GM18873 (cell line): ENCODE measurements around the gene ACOD1.
"Not testable (repeated sequence)": the region's sequence is repeated elsewhere in the genome, so short reads cannot be mapped to it uniquely, and the experiment has no call there.

Experiments used
- ATAC-seq: cut with Tn5 transposase; IDR thresholded peaks from one replicate; pipeline ENCODE4 v1.9.1; 2021; ENCODE audit warnings: mild to moderate bottlenecking, moderate library complexity, moderate number of reproducible peaks; ENCODE audit not compliant: unreplicated experiment, low FRiP score

The ACOD1 gene

DNA sequence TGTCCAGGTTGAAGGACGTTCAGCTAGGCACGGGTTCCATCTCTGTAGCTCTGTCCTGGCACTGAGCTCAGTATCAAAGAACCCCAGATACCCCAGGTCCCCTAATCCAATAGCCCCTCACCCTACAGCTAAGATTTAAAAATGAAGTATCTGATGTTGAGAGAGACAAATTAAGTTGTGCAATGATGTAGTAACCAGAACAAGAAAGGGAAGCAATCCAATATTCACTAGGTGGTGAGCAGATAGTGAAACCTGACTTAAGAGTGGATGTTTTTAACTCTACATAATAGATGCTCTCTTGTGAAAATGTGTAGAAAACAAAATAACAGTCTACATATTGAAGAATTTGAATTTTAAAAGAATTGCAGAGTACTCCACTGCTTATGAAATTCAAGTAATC, 1.8 kb downstream of the ACOD1 start:
- no peak for ATAC-seq

DNA sequence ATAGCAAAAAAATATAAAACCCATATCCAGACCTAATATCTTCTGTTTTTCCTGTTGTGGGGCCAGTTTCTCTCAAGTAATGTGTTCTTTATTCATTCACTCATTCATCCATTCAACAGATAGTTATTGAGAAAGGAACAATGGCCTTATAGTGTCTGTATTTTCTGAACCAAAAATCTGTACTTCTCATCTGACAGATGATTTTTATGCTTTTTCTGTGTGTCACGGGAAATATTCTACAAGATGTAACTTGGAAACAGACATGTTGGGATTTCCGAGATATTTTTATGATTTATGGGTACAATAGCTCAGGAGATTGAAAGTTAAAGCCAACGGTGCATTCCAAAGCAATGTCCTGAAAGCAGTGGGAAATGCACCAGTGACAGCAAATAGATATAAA, 5.7 kb downstream of the ACOD1 start:
- no peak for ATAC-seq

DNA sequence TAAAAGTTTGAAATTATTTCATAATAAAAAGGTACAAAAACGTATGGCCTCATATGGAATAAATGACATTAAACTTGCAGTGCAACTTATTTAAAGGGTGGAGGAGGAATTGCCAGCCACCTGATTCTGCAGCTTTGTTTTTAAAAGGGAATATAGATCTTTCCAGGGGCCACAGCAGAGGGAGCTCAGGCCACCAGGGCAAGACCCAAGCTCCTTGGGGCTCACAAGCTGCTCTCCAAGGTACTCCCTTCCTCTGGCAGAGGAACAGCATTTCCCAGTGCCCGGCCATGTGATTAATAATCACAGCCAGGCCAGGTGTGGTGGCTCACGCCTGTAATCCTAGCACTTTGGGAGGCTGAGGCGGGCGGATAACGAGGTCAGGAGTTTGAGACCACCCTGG, 6.2 kb downstream of the ACOD1 start:
- no peak for ATAC-seq

DNA sequence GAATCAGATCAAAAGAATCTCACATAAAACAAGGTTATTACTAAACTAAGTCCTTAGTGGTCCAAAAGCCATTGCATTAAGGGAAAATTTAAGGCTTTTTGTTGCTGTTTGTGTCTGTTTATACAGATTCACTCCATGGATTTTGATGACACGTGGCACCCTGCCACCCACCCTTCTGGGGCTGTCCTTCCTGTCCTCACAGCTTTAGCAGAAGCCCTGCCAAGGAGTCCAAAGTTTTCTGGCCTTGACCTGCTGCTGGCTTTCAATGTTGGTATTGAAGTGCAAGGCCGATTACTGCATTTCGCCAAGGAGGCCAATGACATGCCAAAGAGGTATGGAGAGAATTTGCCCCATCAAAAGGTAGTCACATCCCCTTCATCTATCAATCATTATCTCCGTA, 6.9 kb downstream of the ACOD1 start:
- no peak for ATAC-seq

DNA sequence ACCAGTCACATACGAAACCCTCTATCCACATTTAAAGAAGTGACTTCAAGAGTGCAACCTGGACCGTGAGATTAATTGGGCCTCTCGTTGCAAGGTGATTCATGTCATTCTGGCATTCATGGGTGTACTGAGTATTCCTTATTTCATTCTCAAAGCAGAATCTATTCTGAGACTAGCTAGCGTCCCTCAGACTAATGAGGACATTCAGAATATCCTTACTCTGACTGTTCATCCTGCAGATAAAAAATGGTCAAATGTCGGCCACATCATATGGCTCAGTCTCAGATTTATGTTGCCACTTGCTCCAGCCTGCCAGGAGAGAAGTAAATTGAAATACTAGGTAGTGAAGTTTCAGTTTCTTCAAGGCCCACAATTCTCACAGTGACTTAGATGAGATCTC, 7.3 kb downstream of the ACOD1 start:
- no peak for ATAC-seq

DNA sequence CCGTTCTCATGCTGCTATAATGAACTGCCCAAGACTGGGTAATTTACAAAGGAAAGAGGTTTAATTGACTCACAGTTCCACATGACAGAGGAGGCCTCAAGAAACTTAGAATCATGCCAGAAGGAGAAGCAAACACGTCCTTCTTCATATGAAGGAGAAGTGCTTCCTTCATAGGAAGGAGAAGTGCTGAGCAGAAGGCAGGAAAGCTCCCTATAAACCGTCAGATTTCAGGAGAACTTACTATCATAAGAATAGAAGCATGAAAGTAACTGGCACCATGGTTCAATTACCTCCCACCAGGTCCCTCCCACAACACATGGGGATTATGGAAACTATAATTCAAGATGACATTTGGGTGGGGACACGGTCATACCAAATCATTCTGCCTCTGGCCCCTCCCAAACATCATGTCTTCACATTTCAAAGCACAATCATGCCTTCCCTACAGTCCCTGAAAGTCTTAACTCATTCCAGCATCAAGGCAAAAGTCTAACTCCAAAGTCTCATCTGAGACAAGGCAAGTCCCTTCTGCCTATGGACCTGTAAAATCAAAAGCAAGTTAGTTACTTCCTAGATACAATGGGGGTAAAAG, 10.6 kb downstream of the ACOD1 start:
- no peak for ATAC-seq

DNA sequence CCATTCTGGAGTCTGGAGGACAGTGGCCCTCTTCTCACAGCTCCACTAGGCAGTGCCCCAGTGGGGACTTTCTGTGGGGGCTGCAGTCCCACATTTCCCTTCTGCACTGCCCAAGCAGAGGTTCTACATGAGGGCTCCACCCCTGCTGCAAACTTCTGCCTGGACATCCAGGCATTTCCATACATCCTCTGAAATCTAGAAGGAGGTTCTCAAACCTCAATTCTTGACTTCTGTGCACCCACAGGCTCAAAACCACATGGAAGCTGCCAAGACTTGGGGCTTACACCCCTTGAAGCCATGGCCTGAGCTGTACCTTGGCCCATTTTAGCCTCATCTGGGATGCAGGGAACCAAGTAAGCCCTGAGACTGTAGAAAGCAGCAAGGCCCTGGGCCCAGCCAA, 11.4 kb downstream of the ACOD1 start:
- not testable (repeated sequence) for ATAC-seq

DNA sequence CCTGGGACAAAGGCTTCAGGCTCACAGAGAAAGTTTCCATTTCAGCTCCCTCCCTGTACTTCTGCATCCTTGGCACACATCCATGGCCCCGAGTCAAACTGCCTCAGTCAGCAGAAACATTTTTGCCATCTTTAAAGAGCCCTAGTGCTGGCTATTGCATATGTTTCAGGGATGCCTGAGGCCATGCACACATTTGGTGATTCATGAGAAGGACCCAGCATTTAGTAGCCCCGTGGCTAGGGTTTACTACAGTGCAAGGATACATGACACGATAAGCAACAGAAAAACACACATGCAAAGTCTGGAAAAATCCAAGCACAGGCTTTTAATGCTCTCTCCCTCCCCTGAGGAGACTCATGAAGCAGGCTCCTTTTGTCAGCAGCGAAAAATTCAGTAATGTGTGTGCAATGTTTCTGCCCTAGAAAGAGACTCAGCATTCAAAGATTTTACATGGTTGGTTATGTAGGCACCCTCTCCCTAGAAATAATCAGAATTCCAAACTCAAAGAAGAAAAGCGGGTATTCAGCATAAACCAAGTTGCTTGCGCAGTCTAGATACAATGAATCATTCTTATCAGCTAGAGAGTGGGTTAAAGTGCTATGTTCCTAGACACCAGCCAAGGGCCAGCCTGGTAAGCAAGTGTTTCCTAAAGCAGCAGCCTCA, 17.6 kb downstream of the ACOD1 start:
- ATAC-seq, result no peak

DNA sequence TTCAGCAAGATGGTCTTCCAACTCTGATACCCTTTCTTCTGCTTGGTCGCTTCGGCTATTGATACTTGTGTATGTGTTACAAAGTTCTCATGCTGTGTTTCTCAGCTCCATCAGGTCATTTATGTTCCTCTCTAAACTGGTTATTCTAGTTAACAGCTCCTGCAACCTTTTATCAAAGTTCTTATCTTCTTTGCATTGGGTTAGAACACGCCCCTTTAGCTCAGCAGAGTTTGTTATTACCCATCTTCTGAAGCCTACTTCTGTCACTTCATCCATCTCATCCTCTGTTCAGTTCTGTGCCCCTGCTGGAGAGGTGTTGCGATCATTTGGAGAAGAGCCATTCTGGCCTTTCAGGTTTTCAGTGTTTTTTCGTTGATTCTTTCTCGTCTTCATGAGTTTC, 18.7 kb downstream of the ACOD1 start:
- ATAC-seq, result no peak

DNA sequence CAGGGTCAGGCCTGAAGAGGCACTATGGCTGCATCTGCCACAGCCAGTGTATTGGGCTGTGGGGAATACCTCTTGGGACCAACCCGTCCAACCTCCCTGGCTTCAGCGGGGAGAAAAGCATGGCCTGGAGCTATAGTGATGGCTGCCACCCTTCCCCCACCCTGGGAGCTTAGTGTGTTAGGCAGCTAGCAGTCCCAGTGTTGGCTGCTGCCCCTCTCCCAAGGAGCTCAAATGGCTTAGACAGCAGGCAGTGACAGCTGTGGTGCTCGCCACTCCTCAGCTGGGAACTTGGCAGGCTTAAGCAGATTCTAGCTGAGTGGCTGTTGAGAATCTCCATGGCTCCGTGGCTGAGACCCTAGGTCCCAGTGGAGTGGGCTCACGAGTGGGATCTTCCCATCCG, 19.7 kb downstream of the ACOD1 start:
- ATAC-seq, result no peak

DNA sequence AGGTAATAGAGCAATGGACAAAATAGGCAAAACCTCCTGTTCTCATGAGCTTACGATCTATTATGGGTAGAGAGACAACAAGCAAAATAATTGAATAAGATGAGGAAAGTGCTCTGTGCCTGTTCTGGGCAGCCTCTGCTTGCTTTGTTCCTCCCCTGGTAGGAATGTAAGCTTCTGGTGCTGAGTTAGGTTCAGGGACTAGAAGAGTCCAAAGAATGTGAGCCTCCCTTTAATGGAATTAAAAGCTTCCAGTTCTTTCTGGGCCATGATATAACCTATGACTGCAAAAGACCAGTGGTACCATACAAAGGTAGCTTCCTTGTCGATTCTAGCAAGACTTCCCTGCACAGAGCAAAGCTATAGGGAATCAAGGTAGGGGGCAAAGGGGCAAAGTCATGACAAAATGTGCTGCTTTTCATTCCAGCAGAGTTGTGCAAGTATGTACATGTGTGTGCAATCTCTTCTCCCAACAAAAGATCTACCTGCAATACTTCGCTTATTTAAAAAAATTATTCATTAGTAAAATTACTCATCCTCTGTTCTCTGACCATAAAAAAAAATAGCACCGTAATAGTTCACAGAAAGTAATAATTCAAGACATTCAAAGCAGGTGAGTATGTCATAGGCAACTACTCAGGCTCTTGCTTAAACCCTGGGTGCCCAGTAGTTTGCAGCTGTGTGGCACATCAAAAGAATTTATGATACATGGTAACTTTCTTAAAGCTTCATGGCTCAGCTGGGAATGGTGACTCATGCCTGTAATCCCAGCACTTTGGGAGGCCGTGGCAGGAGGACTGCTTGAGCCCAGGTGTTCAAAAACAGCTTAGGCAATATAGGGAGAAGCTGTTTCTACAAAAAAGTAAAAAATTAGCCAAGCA, 21.4 kb downstream of the ACOD1 start:
- ATAC-seq, result no peak

DNA sequence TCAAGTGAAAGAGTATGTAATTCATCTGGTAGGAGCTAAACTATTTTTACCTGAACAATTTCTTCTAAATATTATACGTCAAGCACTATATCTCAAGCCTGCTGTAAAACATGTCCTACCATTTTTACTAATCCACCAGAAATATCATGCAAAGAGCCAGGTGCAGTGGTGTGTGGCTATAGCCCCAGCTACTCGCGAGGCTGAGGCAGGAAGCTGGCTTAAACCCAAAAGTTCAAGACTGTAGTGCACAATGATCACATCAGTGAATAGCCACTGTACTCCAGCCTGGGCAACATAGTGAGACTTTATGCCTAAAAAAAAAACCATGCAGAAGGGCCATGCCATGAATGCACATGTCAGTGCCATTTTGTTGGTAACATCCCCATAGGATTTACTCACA, 22.9 kb downstream of the ACOD1 start:
- ATAC-seq, result no peak

DNA sequence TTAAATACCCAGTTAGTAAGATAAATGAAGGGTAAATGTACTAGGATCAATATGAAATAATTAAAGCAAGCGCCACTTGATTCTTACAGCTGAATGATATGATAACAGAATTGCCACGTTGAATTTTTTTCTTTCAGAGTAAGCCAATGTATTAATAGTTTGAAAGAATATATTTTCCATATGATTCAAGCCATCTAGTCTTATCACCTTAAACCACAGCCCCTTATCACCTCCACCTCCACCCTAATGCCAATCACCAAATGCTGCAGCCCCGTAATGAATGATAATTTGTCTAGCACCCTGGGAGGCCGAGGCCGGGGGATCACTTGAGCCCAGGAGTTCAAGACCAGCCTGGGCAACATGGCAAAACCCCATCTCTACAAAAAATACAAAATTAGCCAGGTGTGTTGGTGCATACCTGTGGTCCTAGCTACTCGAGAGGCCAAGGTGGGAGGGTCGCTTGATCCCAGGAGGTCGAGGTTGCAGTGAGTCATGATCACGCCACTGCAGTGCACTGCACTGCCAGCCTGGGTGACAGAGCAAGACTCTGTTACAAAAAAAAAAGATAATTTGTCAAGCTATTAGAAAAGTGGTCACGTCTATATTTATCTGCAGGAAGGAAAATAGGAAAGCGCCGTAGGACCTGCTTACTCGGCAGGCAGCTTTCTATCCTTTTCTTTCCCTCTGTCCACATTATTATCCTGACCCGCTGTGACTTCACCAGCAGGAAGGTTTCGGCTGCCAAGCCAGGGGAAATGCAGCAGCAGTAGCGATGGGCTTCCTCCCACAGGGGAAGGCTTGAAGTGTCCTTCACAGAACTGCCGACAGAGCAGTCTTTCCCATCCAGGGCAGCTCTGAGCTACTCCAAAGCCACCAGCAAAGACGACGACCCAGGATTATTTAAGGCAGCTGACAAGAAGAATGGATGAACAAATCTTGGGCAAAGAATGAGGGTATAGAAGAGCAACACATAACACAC, 23.8 kb downstream of the ACOD1 start:
- ATAC-seq, result no peak

DNA sequence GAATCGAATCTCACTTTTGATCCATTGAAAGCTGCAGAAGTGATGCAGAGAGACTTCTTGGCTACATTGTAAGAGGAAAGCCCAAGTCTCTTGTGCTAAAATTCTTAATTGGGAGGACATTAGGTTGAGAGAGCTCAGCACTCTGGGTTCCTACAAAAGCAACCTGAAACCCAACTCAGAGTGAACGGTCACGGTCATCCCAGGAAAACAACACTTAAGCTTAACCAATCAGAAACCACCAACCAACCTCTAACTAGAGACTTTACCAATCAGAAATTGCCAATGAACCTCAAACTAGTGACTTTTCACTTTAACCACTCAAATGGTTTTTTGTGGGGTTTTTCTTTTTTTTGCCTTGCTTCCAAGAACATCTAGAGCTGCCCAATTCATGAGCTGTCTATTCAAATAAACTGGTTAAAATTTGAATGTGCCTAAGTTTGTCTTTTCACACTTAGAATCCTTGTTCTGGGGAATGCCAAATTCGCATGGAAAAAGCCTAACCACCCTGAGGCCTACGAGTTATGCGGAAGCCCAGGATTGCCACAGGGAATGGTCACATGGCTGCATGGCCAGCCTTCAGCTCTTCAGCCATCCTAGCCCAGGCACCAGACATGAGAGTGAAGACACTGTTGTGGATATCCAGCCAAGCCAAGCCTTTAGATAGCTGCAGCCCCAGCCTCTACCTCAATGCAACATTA, 25.8 kb downstream of the ACOD1 start:
- ATAC-seq, result no peak

DNA sequence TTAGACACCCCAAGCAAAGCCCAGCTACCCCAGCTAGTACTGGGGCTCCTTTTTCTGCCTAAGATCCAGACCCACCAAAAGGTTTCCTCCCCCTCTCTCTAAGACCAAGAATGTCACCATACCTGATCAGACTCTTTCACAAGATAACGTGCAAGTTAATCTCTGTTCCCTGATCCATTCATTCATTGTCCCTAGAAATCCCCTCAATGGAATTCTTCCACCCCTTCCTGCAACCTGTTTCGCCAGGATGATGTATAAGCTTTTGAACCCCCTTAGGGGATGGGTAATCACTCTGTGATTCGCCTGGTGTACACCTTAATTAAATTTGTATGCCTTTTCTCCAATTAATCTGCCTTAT, 26.3 kb downstream of the ACOD1 start:
- ATAC-seq, result no peak

DNA sequence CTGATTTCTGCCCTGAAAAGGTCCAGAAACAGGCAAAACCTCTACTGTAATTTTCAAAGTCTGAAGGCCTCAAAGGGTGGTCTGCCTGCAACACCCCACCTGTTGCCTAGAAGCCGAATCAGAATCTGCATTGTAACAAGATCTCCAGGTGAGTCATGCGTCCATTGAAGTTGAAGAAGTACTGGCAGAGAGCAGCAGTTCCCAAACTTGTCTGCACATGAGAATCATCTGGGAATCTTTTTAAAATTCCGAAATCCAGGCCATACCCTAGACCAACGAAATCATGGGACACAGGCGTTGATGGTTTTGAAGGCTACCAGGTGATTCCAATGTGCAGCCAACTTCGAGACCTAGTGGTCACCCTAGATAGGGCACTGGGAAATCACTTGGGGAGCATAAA, 27.6 kb downstream of the ACOD1 start:
- no peak for ATAC-seq

DNA sequence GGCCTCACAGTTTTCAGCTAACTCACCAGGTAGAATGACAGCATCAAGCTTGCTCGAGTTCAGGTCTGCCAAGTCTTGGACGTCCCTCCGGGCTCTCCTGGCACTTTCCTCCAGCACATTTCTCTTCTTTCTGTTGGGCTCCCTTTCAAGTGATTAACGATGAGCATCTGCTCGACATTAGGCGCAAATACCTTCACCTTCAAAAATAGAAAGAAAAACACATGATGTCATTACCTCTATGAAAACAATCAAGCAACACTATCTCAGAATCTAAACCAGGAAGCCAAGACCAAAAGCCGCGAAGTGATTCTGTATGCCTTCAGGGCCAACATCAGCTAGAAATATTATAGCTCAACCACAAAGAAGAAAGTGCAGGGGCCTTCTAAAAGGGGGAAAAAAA, 28.2 kb downstream of the ACOD1 start:
- no peak for ATAC-seq

DNA sequence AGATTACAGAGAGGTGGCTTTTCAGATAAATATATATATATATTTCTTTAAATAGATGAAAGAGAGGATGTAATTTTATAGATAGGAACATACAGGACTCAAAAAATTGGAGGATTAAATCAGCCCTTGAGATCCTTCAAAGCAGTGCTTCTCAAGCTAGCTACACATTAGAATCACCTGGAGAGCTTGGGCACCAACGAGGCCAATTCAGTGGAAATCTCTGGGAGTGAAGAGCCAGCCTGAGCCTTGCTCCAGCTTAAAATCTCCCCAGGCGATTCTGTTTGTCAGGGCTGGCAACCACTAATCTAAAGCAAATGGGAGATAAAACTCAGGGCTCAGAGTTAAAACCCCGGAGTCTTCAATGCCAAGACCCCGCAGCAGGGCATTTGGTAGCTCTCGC, 28.6 kb downstream of the ACOD1 start:
- no peak for ATAC-seq

DNA sequence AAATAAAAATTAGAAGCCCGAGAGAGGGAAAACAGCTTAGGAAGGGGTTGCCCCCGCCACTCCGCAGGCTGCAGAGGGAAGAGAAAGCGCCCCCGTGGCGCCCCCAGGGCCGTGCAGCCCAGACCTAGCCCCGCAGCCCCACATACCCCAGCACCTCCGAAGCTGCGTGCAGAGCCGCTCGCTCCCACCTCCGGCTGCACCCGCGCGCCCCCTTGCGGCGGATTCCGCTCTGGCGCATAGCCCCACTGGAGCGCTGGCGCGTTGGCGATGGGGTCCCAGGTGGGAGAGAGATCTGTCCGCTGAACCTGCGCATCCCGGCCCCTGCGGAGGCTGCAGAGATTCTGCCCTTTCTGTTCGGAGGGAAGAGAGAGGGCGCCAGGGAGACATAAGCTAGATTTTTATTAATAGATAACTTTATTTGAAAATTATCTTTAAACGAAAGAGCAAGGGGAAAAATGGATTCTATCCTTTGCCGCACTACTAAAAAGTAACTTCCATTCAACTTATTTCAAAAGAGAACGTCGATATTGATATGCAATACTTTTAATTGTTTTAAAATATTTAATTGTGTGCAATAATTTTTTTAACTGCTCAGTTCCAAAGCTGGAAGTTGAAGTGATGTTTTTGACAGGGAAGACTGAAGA, 31.9 kb downstream of the ACOD1 start:
- peak; percentile 99 for ATAC-seq

DNA sequence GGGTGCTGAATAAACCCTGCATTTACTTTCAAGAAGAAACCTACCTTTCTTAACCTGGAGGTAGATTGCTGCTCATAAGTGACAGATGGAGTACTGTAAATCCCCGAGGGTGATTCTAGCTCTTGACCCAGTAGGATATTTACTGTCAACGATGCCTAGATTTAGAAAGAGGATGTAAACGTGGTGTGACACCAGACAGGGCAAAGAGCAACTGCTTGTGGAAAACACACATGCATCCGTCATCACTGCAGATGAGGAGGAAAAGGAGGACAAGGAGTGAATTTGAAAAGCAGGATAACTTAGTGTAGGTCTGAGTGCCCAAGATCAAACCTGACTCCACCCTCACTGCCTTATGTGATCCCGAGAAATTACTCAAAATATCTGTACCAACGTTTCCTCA, 33.8 kb downstream of the ACOD1 start:
- ATAC-seq, result no peak
